Right lobe of liver (tissue), 4 donors: ENCODE measurements around the gene MICAL1.

Experiments used
- POLR2A ChIP-seq: fragments of 450-650 bp; IDR thresholded peaks from one replicate; pipeline ENCODE4 v1.6.1; 2017; ENCODE audit warnings: antibody characterized with exemption, mild to moderate bottlenecking
- TF ChIP-seq, protein P1 (sequence below), 4 donors: fragments of 200-600 bp in 3 of 4; fragments of 450-650 bp in 1 of 4; IDR thresholded peaks; one replicate each; pipeline versions ENCODE4 v1.5.1 to v1.8.0; 2016 to 2022; ENCODE audit warnings: antibody characterized with exemption in 4 of 4, mild to moderate bottlenecking in 2 of 4
- donor health status: DM: no; HTN: no; CAD: no.
- donor health status: DM: no; HTN: no; CAD: no.
- donor health status: DM: no; HTN: yes; CAD: no.

DNA sequence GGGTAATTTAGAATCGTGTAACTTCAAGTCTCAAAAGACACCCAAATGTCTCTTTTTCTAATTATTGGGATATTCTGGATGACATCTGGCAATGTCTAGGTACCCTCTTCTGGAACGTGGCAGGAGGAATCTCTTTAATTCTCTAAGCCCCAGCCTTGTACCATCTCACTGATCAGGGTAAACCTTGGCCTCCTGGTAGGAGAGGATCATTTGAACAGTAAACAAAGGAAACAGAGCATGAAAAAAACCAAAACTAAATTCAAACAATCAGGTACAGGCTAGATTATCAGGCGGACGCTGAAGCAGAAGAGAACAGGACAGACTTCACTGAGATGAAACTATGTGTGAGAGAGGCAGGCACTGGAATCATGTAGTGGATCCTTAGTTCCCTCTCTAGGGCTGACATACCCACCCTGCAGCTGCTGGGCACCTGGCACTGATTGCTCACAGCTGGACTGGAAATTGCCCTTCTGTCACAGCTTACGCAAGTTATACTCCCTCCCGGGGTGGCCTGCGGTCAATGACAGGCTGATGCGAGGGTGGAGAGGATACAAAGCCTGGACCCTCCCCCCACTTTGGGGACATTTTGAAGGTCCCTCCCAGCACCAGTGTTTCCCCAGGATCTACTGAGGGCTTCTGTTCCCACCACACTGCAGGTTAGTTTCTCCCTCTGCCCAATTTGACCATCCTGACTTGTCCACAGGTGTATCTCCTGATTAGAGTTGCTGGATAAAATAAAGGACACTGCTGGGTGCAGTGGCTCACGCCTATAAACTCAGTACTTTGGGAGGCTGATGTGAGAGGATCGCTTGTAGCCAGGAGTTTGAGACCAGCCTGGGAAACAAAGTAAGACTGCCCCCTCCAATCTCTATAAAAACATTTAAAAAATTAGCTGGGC, 48.0 kb upstream of the MICAL1 start:
- TF ChIP-seq, protein P1, sequence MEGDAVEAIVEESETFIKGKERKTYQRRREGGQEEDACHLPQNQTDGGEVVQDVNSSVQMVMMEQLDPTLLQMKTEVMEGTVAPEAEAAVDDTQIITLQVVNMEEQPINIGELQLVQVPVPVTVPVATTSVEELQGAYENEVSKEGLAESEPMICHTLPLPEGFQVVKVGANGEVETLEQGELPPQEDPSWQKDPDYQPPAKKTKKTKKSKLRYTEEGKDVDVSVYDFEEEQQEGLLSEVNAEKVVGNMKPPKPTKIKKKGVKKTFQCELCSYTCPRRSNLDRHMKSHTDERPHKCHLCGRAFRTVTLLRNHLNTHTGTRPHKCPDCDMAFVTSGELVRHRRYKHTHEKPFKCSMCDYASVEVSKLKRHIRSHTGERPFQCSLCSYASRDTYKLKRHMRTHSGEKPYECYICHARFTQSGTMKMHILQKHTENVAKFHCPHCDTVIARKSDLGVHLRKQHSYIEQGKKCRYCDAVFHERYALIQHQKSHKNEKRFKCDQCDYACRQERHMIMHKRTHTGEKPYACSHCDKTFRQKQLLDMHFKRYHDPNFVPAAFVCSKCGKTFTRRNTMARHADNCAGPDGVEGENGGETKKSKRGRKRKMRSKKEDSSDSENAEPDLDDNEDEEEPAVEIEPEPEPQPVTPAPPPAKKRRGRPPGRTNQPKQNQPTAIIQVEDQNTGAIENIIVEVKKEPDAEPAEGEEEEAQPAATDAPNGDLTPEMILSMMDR (IDR thresholded peaks at IDR 0.05): no peak
- no peak for TF ChIP-seq POLR2A
